ENCODE results near the gene PDE6C.

PDE6C gene

GRCh38 chr10:93652857-93653256 is 40.5 kb downstream of the PDE6C start:
- H3K4me3 ChIP-seq (ENCODE audit: low read depth, low read length), result no peak overlapping the region
- DNase-seq (ENCODE audit: low read depth, low spot score), result peak; percentile 26
- in situ Hi-C loops (cut with HindIII; ENCODE audit: low sequenced_read_pairs), result no loop called here
- TF ChIP-seq CTCF (IDR thresholded peaks at IDR 0.05; ENCODE audit: low read depth, low read length), result no peak

- TF ChIP-seq CTCF (IDR thresholded peaks at IDR 0.05; ENCODE audit: low read depth, low read length), result no peak
- in situ Hi-C loops (cut with HindIII; ENCODE audit: low sequenced_read_pairs), result no loop called here
- no peak for DNase-seq (ENCODE audit: low read depth, low spot score)
- no peak overlapping the region for H3K4me3 ChIP-seq (ENCODE audit: low read depth, low read length)
These were observed 41.9 kb downstream of the PDE6C start for GRCh38 chr10:93654201-93654600.

- in situ Hi-C loops (cut with HindIII; ENCODE audit: low sequenced_read_pairs), result no loop called here
- no peak overlapping the region for H3K4me3 ChIP-seq (ENCODE audit: low read depth, low read length)
- no peak for TF ChIP-seq CTCF (IDR thresholded peaks at IDR 0.05; ENCODE audit: low read depth, low read length)
- peak; percentile 2 for DNase-seq (ENCODE audit: low read depth, low spot score)
These were observed 43.8 kb downstream of the PDE6C start for GRCh38 chr10:93656155-93656554.

GRCh38 chr10:93657757-93658156 is 45.4 kb downstream of the PDE6C start:
- in situ Hi-C loops (cut with HindIII; ENCODE audit: low sequenced_read_pairs), result no loop called here
- no peak for TF ChIP-seq CTCF (IDR thresholded peaks at IDR 0.05; ENCODE audit: low read depth, low read length)
- H3K4me3 ChIP-seq (ENCODE audit: low read depth, low read length), result no peak overlapping the region
- no peak for DNase-seq (ENCODE audit: low read depth, low spot score)

- no peak for DNase-seq (ENCODE audit: low read depth, low spot score)
- TF ChIP-seq CTCF (IDR thresholded peaks at IDR 0.05; ENCODE audit: low read depth, low read length), result no peak
- in situ Hi-C loops (cut with HindIII; ENCODE audit: low sequenced_read_pairs), result no loop called here
- H3K4me3 ChIP-seq (ENCODE audit: low read depth, low read length), result no peak overlapping the region
These were observed 53.7 kb downstream of the PDE6C start for GRCh38 chr10:93666030-93666429.

GRCh38 chr10:93667795-93668194 is 55.5 kb downstream of the PDE6C start:
- H3K4me3 ChIP-seq (ENCODE audit: low read depth, low read length), result no peak overlapping the region
- in situ Hi-C loops (cut with HindIII; ENCODE audit: low sequenced_read_pairs), result no loop called here
- no peak for TF ChIP-seq CTCF (IDR thresholded peaks at IDR 0.05; ENCODE audit: low read depth, low read length)
- DNase-seq (ENCODE audit: low read depth, low spot score), result no peak

GRCh38 chr10:93670372-93670771 is 58.0 kb downstream of the PDE6C start:
- TF ChIP-seq CTCF (IDR thresholded peaks at IDR 0.05; ENCODE audit: low read depth, low read length), result no peak
- no peak overlapping the region for H3K4me3 ChIP-seq (ENCODE audit: low read depth, low read length)
- DNase-seq (ENCODE audit: low read depth, low spot score), result no peak
- in situ Hi-C loops (cut with HindIII; ENCODE audit: low sequenced_read_pairs), result no loop called here

All from astrocyte of the spinal cord (primary cell).